ENCODE results near the gene TC2N.

GRCh38 chr14:91805659-91806058 is 61.7 kb downstream of the TC2N start:
- TF ChIP-seq CTCF (conservative IDR thresholded peaks at IDR 0.05) (no peak), EZH2 (IDR thresholded peaks at IDR 0.05; ENCODE audit: low read depth) (no peak)
